DOHH2 (cell line): ENCODE results near the gene NF1.
"Not testable (repeated sequence)": the region's sequence is repeated elsewhere in the genome, so short reads cannot be mapped to it uniquely, and the experiment has no call there.

ENCODE experiments used
- H3F3A ChIP-seq: fragments of 200-600 bp; sonication (generic), shearing (Covaris generic); 2 replicates; pipeline ENCODE4 v1.6.0; 2016; ENCODE audit warnings: antibody characterized with exemption, mild to moderate bottlenecking; ENCODE audit not compliant: control insufficient read depth, insufficient read depth
- H3K27ac ChIP-seq: fragments of 200-600 bp; sonication (generic); 2 replicates; pipeline ENCODE4 v1.5.1; 2014; ENCODE audit warnings: low read depth, mild to moderate bottlenecking, low read length, moderate library complexity
- H3K27me3 ChIP-seq: fragments of 200-600 bp; sonication (generic); 2 replicates; pipeline ENCODE4 v1.6.1; 2014; ENCODE audit warnings: mild to moderate bottlenecking, low read length, mixed read lengths; ENCODE audit not compliant: control insufficient read depth
- H3K36me3 ChIP-seq: fragments of 200-600 bp; sonication (generic); 2 replicates; pipeline ENCODE4 v1.6.1; 2014; ENCODE audit warnings: mild to moderate bottlenecking, low read length, moderate library complexity, mixed read lengths; ENCODE audit not compliant: control insufficient read depth
- H3K4me1 ChIP-seq: fragments of 200-600 bp; sonication (generic); 2 replicates; pipeline ENCODE4 v1.6.1; 2014; ENCODE audit warnings: mild to moderate bottlenecking, low read length, mixed read lengths; ENCODE audit not compliant: control insufficient read depth
- H3K4me2 ChIP-seq: fragments of 200-600 bp; sonication (generic); 2 replicates; pipeline ENCODE4 v1.6.0; 2014; ENCODE audit warnings: mild to moderate bottlenecking, low read length, moderate library complexity
- H3K4me3 ChIP-seq: fragments of 200-600 bp; sonication (generic); 2 replicates; pipeline ENCODE4 v1.5.1; 2014; ENCODE audit warnings: mild to moderate bottlenecking, low read length, mixed read lengths
- H3K79me2 ChIP-seq: fragments of 200-600 bp; sonication (generic); 2 replicates; pipeline ENCODE4 v1.6.1; 2014; ENCODE audit warnings: mild to moderate bottlenecking, low read length, mixed read lengths; ENCODE audit not compliant: control insufficient read depth
- H3K9me2 ChIP-seq: fragments of 200-600 bp; sonication (generic); replicated peaks from 2 replicates; pipeline ENCODE4 v1.6.1; 2014; ENCODE audit warnings: mild to moderate bottlenecking, low read length, mixed read lengths; ENCODE audit not compliant: control insufficient read depth
- H3K9me3 ChIP-seq: fragments of 200-600 bp; sonication (generic); 2 replicates; pipeline ENCODE4 v1.6.1; 2014; ENCODE audit warnings: antibody characterized with exemption, low read length, mixed read lengths; ENCODE audit not compliant: control insufficient read depth, insufficient read depth
- H4K20me1 ChIP-seq: fragments of 200-600 bp; sonication (generic); 2 replicates; pipeline ENCODE4 v1.6.0; 2014; ENCODE audit warnings: low read depth, mild to moderate bottlenecking, antibody characterized with exemption, low read length, moderate library complexity; ENCODE audit not compliant: control insufficient read depth, insufficient read depth
- CTCF ChIP-seq: fragments of 200-600 bp; sonication (generic); IDR thresholded peaks from one replicate; pipeline ENCODE4 v1.5.1; 2014; ENCODE audit warnings: antibody characterized with exemption, mild to moderate bottlenecking, low read depth, low read length; ENCODE audit not compliant: poor library complexity, severe bottlenecking
- EZH2phosphoT487 ChIP-seq: fragments of 200-600 bp; sonication (generic); IDR thresholded peaks from 2 replicates; pipeline ENCODE4 v1.6.1; 2017; ENCODE audit warnings: borderline replicate concordance, mild to moderate bottlenecking, antibody characterized with exemption, low read length, moderate library complexity, mixed read lengths

The NF1 gene

GRCh38 chr17:31260151-31260550, 165.4 kb downstream of the NF1 start:
- no peak for TF ChIP-seq EZH2phosphoT487
- TF ChIP-seq CTCF = no peak
- H3K4me3 ChIP-seq = no peak overlapping the region
- H4K20me1 ChIP-seq = no peaks in the 10 kb centered on the region
- peaks cover 11% of the 10 kb centered on the region for H3K4me1 ChIP-seq
- 0 out of 2 replicates have a peak, but pooled peaks cover 4% of the 10 kb centered on the region for H3F3A ChIP-seq
- no peaks in the 10 kb centered on the region for H3K9me2 ChIP-seq
- H3K27ac ChIP-seq = no peak overlapping the region
- H3K4me2 ChIP-seq = no peak overlapping the region
- no peaks in the 10 kb centered on the region for H3K79me2 ChIP-seq
- no peaks in the 10 kb centered on the region for H3K9me3 ChIP-seq
- peaks cover 43% of the 10 kb centered on the region for H3K36me3 ChIP-seq
- H3K27me3 ChIP-seq = no peaks in the 10 kb centered on the region

- no peaks in the 10 kb centered on the region for H3K27me3 ChIP-seq
- H3K79me2 ChIP-seq = no peaks in the 10 kb centered on the region
- H3K4me1 ChIP-seq = peaks cover 5% of the 10 kb centered on the region
- TF ChIP-seq EZH2phosphoT487 = no peak
- no peaks in the 10 kb centered on the region for H4K20me1 ChIP-seq
- 0 out of 2 replicates have a peak, but pooled peaks cover 4% of the 10 kb centered on the region for H3F3A ChIP-seq
- H3K4me2 ChIP-seq = no peak overlapping the region
- peaks cover 54% of the 10 kb centered on the region for H3K36me3 ChIP-seq
- H3K9me2 ChIP-seq = no peaks in the 10 kb centered on the region
- H3K9me3 ChIP-seq = no peaks in the 10 kb centered on the region
- no peak overlapping the region for H3K27ac ChIP-seq
- H3K4me3 ChIP-seq = no peak overlapping the region
These were observed 166.8 kb downstream of the NF1 start for GRCh38 chr17:31261601-31262000.

- not testable (repeated sequence) for H3K4me3 ChIP-seq, H3K4me1 ChIP-seq, H3K27ac ChIP-seq, H3K9me2 ChIP-seq, H3K9me3 ChIP-seq, H3K27me3 ChIP-seq, H3K79me2 ChIP-seq, H3K4me2 ChIP-seq, H3F3A ChIP-seq, H4K20me1 ChIP-seq
- H3K36me3 ChIP-seq = peaks cover 55% of the 10 kb centered on the region
These were observed 168.1 kb downstream of the NF1 start for GRCh38 chr17:31262923-31263322.

- no peaks in the 10 kb centered on the region for H3K9me2 ChIP-seq
- no peaks in the 10 kb centered on the region for H3K79me2 ChIP-seq
- H3K9me3 ChIP-seq = no peaks in the 10 kb centered on the region
- H3K4me1 ChIP-seq = no peaks in the 10 kb centered on the region
- no peaks in the 10 kb centered on the region for H3K27me3 ChIP-seq
- H3K27ac ChIP-seq = no peak overlapping the region
- H3F3A ChIP-seq = 0 out of 2 replicates have a peak, but pooled peaks cover 4% of the 10 kb centered on the region
- H3K4me2 ChIP-seq = no peak overlapping the region
- H4K20me1 ChIP-seq = no peaks in the 10 kb centered on the region
- no peak overlapping the region for H3K4me3 ChIP-seq
- TF ChIP-seq EZH2phosphoT487 (no peak), CTCF (peak; percentile 59)
- peaks cover 56% of the 10 kb centered on the region for H3K36me3 ChIP-seq
These were observed 171.3 kb downstream of the NF1 start for GRCh38 chr17:31266042-31266441.
